HG02763 (cell line): ENCODE results near the gene EFCAB11.
"Not testable (repeated sequence)": the region's sequence is repeated elsewhere in the genome, so short reads cannot be mapped to it uniquely, and the experiment has no call there.

Experiments
- ATAC-seq: cut with Tn5 transposase; IDR thresholded peaks from one replicate; pipeline ENCODE4 v1.9.1; 2021; ENCODE audit warnings: mild to moderate bottlenecking, moderate library complexity; ENCODE audit not compliant: unreplicated experiment

Gene EFCAB11

DNA sequence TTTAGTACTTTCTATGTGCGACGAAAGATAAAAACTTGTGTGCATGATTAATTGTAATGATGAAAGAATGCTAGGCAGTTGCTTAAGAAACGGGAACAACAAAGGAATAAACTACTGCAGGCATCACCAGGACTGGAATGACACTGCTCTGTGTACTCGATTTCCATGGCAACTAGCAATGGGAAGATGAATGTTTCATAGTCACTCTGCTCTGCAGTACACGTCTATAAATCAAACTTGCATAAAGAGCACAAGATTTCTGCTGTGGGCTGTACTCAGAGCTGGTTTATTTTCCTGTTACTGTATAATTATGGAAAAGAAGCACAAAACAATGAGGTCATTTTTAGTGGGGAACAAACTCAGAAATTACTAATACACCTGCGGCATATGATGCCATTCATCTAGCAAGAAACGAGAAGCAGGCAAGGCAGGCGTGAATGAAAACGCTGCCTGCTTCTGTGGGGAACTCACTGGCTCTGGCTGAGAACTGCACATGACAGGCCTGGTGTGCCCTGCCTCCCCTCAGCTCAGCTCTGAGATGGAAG, 41.8 kb downstream of the EFCAB11 start:
- no peak for ATAC-seq

DNA sequence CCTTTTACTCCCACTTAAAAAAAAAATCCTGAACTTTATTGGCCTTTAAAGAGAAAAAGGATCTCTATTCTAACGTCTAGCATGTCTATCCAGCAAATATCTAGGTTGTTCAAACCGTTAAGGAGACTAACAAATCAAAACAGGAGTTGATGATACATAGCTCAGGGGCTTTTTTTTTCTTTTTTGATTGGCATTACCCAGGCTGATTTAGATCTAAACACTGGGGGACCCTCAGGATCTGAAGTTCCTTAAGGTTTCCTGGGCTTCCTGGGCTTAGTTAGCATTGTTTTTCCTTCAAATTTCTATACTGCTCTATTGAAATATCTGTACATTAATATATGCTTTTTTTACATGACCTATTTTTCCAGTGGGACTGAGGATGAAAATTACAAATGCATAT, 42.3 kb downstream of the EFCAB11 start:
- no peak for ATAC-seq

DNA sequence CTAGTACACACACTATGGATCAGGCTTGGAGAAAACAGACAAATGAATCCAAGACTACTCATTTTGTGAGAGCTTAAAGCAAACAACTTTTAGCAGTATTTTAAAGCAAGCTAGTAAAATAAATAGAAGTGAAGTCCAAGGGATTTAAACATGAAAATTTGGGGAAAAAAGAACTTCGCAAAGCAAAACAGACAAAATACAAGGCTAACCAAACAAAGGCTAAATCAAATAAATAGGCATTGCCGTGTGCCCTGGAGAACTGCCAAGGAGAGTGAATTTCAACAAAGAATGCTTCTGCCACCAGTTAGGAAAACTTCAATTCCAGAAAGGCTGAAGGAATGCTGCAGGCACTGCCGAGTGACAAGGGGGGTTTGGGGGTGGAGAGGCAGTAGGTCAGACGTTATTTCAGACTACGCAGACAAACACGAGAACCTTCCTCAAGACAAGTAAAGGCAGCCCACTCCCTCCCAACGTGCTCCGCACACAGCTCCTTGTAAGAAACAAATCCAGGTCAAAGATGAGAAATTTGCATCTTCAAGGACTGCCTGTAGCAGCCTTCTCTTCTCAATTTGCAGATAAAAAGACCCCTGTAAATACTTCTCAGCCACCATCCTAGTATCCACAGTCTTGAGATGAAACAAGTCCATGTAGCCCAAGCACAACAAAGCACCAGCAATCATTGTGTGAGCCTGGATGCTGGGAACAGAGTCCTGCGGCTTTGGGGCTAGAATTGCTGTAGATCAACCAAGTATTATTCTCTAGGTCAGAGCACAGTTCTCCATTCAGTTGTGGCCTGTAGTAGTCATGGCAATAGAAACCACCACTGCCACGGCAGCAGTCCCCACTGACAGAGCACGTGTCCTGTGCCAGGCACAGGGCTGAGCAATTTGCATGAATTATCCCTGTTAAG, 43.3 kb downstream of the EFCAB11 start:
- ATAC-seq: no peak

- ATAC-seq: no peak
These were observed 43.9 kb downstream of the EFCAB11 start for GRCh38 chr14:89910691-89911009.

DNA sequence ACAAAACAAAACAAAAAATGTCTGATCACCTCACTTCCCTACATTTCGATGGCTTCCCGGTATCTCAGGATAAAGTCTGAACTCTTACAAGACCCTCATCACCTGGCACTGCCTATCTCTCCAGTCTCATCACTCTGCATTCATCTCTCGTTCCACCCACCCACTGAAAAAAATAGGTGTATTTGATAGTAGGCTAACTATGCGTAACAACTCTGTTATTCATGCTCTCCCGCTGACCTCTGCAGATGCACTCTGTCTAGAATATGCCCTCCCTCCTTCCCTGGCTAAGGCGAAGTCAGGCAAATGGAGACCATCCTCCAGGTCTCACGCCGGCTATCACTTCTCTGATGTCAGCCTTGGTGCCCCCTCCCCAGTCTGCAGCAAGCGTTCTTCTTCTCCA, 44.9 kb downstream of the EFCAB11 start:
- no peak for ATAC-seq

DNA sequence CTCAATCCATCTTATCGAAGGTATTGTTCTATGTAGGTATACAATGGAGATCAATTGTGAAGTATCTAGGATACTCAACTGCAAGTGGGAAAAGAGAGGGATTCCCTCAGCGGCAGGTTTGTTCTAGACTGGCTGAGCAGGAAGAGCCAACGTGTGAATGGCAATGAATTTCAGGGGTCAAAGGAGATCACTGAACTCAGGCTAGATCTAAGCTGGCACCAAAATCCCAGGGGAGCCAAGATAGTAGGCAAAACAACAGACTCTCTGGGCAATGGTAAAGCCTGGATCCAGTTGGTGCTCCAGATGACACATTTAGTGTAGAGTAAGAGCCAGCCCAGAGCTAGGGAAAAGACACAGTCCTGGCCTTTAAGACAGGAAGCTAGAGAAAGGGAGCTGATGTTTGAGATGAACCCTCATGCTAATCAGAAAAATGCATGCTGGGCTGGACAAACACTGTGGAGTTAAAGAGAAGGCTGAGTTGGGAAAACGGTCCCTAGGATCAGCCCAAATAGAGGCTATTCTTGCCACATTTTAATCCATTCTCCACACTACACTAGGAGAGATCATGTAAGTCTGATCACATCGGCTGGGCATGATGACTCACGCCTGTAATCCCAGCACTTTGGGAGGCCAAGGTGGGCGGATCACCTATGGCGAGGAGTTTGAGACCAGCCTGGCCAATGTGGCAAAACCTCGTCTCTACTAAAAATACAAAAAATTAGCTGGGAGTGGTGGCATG, 45.6 kb downstream of the EFCAB11 start:
- ATAC-seq: no peak

GRCh38 chr14:89907655-89908054, 46.9 kb downstream of the EFCAB11 start:
- no peak for ATAC-seq

- no peak for ATAC-seq
These were observed 48.5 kb downstream of the EFCAB11 start for GRCh38 chr14:89906000-89906399.

GRCh38 chr14:89903340-89903952, 51.1 kb downstream of the EFCAB11 start:
- no peak for ATAC-seq

DNA sequence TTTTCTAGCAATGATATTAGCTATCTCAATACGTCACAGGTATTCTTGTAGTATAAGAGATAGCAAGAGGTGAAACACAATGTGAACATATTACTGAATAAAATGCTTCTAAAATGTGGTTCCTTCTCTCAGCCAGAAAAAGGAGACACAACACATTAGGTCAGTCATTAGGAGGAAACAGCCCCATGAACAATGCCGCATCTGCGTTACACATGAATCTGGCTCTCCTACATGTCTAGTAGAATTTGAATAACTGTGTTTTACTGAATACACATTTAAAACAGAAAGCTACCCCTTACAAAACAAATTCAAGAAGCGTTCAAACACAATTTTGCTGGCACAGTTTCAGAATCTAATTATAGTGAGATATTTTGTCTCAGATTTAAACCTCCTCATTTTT, 51.6 kb downstream of the EFCAB11 start:
- no peak for ATAC-seq

DNA sequence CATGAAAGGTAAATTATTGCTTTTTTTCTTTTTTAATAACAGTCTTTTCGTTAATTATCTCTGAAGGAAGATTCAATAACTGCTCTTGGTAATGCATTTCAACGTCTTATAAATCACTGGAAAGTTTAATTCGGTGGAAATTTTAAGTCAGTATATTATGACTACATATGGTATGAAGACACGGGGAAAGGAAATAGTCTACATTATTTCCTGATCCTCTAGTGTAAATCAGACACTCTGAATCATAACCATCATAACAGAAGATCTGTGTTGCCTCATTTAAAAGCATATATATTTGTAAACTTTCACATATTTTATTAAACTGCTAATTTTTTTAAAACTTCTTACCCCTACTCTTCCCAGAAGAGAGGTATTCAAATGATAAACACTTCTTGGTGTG, 53.7 kb downstream of the EFCAB11 start:
- no peak for ATAC-seq

GRCh38 chr14:89899917-89900663, 54.4 kb downstream of the EFCAB11 start:
- ATAC-seq: no peak

GRCh38 chr14:89899291-89899690, 55.2 kb downstream of the EFCAB11 start:
- no peak for ATAC-seq

DNA sequence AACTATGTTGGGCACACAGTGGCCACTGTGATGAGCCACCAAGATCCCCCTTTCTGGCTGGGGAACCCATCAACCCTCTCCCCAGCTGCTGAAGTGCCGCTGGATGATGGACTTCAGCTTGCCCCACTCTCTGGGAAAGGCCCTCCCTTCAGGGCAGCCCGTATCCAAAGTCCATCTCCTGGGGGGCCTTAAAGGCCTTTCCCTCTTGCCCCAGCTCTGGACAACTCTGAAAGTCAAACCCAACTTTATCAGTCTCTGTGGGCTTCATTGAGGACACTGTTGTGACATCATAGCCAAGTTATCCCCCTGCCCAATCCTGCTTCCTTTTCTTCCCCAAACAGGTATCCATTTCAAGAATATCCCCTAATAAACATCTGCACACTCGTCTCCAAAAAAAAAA, 61.1 kb downstream of the EFCAB11 start:
- not testable (repeated sequence) for ATAC-seq

GRCh38 chr14:89892953-89893352, 61.6 kb downstream of the EFCAB11 start:
- no peak for ATAC-seq

DNA sequence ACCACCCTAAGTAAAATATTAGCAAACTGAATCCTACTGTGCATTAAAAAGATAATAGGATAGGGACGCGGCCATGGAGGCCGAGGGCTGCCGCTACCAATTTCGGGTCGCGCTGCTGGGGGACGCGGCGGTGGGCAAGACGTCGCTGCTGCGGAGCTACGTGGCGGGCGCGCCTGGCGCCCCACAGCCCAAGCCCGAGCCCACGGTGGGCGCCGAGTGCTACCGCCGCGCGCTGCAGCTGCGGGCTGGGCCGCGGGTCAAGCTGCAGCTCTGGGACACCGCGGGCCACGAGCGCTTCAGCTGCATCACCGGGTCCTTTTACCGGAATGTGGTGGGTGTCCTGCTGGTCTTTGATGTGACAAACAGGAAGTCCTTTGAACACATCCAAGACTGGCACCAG, 62.8 kb downstream of the EFCAB11 start:
- ATAC-seq: not testable (repeated sequence)

DNA sequence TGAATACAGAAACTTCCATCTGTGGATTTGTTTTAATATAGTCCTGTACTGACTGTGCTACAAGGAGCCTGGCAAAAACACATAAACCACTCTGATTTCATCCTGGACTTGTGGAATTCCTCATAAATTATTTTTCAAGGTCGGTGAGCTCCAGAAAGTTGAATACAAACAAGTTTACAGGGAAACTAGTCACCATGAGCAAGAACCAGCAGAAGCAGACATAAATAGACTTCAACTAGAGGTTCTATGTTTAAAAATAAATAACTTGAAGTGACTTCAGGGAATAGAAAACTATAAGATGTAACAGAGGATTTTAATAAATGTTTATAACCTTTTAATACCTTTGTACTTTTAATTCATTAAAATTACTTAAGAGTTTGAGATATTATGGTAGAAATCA, 63.5 kb downstream of the EFCAB11 start:
- no peak for ATAC-seq

GRCh38 chr14:89890589-89890988, 63.9 kb downstream of the EFCAB11 start:
- no peak for ATAC-seq

DNA sequence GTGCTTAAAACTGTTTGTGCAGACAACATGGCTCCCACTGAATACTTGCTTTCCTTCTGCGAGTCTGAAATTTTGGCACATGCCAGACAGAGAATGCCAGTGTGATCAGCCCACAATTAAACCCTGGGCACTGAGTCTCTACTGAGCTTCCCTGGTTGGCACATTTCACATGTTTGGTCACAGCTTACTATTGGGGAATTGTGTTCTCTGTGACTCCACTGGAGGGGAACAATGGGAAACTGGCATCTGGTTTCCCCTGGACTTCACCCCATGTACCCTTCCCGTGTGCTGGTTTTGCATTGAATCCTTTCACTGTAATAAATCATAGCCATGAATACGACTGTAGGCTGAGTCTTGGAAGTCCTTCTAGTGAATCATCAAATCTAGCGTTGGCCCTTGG, 64.9 kb downstream of the EFCAB11 start:
- ATAC-seq: no peak

GRCh38 chr14:89884761-89885160, 69.8 kb downstream of the EFCAB11 start:
- no peak for ATAC-seq

DNA sequence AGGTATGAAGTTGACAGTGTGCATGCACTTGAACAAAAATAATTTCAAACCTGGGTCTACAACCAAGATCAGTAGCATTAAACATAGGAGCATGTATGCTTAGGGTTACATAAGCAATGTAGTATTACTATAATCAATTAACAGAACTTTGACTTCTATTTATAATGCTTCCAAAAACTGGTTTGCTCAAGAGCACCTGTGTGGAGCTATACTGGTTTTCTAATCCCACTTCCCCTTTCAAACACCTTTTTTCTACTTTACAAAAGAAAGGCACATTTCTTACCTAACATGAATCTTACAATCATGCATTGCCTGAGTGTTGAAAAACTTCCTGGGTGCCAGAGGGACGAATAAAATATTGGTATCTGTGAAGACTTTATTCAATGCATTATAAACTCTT, 72.7 kb downstream of the EFCAB11 start:
- peak; percentile 61 for ATAC-seq
